ENCODE measurements around the gene DPCD.
"Not testable (repeated sequence)": the region's sequence is repeated elsewhere in the genome, so short reads cannot be mapped to it uniquely, and the experiment has no call there.

DPCD gene

DNA sequence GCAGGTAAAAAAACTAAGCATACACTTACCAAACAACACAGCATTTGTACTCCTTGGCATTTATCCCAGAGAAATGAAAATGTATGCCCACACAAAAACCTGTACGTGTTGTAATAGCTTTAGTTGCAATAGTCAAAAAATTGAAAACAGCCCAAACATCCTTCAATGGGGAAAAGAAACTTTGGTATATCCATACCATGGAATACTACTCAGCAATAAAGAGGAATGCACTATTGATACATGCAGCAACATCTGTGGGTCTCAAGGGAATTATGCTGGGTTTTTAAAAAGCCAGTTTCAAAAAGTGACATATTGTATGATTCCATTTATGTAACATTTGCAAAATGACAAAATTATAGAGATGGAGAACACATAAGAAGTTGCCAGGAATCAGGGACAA lies 35.4 kb downstream of the DPCD start:
- DNase-seq: no peak

DNA sequence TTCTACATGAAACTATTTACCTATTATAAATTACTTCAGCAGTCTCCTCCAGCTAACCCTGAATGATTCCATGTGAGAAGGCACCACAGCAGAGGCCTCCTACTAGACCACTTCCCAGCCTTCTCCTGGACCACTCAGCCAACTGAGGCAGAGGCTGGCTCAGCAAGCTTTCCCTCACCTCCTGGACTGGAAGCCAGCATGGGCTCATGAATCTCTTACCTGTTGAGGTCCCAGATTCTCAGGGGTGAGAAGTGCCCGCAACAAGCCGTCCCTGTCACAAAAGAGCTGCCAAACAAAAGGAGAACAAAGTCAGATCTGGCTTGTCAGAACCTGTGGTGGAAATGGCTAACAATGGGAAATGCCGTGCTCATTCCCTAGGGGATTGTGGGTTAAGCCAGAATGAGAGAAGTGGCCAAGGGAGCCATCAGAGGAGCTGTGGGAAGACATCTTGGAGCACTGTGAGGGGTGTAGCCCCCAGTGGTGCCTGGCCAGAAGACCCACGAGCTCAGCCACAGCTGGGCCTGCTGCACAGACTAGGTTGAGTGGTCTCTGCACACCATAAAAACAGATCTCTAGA lies 36.5 kb downstream of the DPCD start:
- DNase-seq: no peak

DNA sequence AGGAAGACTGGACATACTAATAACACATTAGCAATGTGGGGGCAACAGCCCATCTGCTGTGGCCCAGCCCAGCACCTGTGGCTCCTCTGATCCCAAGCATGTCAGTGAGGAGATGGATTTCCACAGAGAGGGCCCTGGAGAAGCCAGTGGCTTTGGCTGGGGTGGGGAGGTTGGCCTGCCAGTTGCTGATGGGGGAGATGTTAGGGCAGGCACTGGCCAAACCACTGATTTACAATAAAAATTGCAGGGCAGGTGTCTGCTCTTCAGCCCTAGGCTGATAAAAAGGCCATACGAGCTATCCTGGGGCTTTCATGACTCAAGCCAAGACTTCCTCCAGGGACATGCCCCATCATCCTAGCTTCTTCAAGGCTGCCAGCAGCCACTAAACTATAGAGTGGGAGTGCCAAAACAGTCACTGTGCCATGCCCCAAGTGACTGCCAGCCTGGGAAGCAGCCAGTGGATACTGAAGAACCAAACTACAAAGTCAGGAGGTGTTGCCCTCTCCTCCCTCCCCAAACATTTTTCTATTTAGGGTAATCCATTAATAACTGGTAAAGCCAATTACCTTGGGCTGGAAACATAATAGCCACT lies 37.8 kb downstream of the DPCD start:
- DNase-seq: no peak

GRCh38 chr10:101629837-101630632 lies 41.9 kb downstream of the DPCD start:
- no peak for DNase-seq

GRCh38 chr10:101630633-101630920 lies 42.5 kb downstream of the DPCD start:
- DNase-seq: no peak

DNA sequence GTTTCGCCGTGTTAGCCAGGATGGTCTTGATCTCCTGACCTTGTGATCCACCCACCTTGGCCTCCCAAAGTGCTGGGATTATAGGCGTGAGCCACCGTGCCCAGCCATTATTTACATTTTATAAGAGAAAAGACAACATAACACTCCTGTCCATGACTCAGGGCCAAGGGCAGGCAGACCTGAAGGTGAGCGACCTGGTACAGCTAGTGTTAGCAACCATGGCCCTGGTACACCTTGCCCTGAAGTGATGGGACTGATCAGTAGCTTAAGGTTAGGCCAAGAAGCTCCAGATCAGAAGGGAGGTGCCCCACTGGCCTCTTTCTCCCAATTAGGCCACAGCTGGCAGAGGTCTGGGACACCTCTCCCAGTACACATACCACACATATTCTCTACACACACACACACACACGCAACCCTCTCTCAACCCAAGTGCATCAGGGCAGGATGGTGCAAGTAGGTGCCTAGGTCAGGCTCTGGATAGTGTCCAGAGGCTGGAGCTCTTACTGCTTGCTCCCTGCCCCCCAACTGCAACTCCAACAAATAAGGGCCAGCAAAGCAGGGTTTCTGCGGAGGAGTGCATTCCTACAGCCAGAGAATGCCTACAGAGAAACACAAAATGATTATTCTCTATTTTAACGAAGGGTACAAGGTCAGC lies 43.8 kb downstream of the DPCD start:
- DNase-seq: no peak

DNA sequence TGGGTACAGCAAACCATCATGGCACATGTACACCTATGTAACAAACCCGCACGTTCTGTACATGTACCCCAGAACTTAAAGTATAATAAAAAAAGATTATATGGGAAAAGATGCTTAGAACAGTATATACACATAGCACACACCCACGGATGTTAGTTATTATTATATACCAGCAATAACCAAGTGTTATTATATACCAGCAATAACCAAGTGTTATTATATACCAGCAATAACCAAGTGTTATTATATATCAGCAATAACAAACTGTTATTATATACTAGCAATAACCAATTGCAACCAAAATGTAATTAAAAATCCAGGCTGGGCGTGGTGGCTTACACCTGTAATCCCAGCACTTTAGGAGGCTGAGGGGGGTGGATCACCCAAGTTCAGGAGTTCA lies 45.4 kb downstream of the DPCD start:
- not testable (repeated sequence) for DNase-seq

DNA sequence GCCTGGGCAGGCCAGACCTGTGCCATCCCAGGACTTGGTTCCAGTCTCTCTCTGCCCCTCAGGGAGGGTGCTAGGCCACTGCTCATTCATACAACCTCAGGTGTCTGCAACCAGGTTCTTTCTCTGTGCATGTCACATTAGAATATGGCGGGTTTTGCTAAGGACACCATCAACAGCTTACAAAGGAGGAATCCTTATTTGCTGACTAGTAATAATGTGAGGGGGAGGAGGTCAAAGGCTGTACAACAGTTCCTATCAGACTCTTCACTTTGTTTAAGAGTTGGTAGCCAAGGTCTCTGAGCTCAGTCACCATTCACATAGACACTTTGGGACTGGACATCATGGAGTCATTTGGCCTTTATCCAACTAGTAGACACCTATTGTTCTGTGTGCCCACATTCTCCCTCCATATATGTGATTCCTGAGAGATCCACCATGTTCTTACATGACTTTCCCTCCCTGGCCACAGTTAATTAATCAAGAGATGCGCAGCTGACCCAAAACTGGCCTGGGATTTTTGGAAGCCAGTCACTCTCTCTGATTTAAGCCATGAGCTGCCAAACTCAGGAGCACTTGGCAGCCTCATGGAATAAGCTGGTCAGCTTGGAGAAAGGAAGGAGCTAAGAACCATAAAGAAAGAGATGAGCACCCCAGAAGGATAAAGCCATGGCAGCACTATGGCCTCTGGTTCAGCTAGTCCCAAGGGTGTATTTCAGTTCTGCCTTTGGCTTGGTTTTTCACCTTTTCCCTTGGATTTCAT lies 51.2 kb downstream of the DPCD start:
- DNase-seq: no peak

- no peak for DNase-seq
Measured at GRCh38 chr10:101643546-101643945, 55.4 kb downstream of the DPCD start.

GRCh38 chr10:101644002-101644401 lies 55.9 kb downstream of the DPCD start:
- no peak for DNase-seq

DNA sequence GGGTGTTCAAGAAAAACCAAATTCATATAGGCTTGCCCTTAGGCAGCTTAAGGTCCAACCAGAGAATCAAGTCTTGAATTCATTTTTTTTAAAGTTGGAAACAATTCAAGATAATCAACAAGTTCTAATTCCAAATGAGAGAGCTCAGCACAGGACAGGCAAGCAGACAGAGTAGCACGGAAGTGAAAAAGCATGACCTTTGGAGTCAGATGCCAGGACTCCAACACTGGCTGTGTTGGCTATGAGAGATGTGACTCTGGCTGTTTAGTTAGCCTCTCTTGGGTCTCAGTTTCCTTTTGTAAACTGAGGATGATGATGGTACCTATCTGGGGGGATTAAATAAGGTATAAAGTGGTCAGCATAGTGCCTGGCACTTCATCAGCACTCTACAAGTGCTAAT lies 57.5 kb downstream of the DPCD start:
- DNase-seq: no peak

DNA sequence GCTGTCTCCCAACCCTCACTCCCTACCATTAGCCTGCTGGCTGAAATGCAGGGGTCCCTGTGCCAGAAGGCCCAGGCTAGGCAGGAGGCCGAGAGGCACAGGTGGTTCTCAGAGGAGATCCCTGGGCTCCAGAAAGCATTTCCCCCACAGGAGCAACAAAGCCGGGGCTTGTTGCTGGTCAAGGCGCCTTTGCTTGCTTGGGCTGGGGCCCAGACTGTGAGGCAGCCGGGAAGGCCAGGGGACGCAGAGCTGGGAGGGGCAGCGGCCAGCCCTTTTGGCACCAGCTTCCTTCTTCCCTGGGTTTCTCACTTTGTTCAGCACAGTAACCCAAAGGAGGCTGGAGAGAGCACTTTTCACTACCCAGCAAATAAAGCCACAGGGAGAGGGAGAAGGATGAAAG lies 58.2 kb downstream of the DPCD start:
- DNase-seq: no peak

GRCh38 chr10:101647255-101647654 lies 59.1 kb downstream of the DPCD start:
- no peak for DNase-seq

GRCh38 chr10:101649525-101650085 lies 61.5 kb downstream of the DPCD start:
- no peak for DNase-seq

DNA sequence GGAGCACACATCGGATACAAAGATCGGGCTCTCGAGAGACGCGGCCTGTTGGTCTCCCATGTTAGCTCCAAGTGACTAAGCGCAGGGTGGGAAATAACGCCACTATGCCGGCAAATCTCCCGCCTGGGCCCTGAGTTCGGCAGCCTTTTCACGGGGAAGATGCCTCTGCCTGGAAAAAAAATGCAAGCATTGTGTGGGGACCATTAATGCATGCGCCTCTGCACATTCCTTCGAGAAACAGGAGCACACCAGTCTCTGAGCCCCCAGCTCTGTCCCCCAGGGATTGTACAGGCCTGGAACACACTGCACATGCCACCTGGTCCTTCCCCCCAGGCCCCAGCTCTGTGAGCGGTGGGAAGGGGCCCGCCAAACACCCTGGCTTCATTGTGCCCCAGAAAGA lies 62.7 kb downstream of the DPCD start:
- no peak for DNase-seq

DNA sequence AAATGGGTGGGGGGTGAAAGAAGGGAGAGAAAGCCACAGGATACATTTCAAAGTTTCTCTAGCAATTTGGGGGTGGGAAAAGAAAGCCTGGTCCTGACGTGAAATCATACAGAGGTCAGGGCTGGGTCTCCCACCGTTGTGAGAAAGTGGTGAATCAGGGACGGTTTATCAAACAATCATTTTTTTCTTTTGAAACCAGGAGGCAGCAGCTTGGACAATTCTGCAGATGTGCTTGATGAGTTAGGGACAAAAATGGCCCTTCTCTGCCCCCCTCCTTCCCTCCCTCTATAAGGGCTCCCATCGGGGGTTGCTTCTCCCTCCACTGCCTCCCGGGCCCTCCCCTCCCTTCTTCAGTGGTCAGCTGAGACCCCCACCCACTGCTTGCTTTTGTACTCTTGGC lies 63.2 kb downstream of the DPCD start:
- no peak for DNase-seq

- DNase-seq: no peak
Measured at GRCh38 chr10:101653536-101653935, 65.4 kb downstream of the DPCD start.

- DNase-seq: no peak
Measured at GRCh38 chr10:101655570-101655969, 67.4 kb downstream of the DPCD start.

DNA sequence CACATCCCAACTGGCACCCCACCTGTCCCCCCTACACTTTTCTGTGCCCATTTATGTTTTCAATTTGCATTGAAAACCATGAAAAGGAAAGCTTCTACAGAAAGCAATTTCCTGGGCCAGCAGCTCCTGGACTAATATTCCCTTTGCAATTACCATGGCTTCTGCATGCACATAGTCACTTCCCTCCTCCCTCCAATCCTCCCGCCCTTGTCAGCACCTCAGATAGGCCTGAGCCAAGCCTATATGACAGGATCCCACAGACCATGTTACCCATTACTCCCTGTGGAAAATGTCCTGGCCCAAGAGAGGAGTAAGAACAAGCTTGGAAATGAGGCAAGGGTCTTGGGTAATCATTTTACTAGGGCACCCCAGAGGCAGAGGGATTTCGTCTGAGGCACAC lies 68.8 kb downstream of the DPCD start:
- DNase-seq: no peak

DNA sequence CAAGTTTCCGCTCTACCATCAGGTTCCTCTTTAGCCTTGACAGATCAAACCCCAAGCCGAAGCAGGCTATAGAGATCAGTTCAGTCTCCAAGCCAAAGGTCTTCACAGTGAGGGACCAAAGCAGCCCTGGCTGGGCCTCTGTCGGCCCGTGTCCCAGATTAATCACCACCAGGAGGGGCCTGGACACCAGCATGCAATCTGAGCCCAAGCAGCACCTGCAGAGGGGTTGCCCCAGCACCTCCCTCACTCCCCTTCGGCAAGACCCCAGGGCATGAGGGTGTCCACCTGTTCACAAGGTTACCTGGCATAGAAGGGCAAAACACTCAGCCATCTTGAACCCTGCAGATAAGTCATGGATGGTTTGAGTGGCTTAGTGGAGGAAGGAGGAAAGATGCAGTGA lies 70.9 kb downstream of the DPCD start:
- DNase-seq: no peak

All from activated effector memory CD4-positive, alpha-beta T cell treated with Interleukin-2 at 50 U/mL for 16 hours (primary cell).